Kidney (tissue), 14 donors: ENCODE data around the gene TRPC4AP. TPM values are rescaled to one million over a fixed set of nuclear protein-coding genes. Genes with fewer than 3 reads are reported as not detected.
A peak's percentile ranks its signal among the peaks of the same experiment; 100 is the strongest.

Experiments used
- DNase-seq, 5 donors: peaks; one replicate each; pipeline ENCODE4 v3.0.0-alpha.2; 2013 to 2020
- FAIRE-seq: peaks from 2 replicates; lab custom pipeline; 2012; peaks lifted over from hg19 to GRCh38; lab: Jason Lieb, UNC
- H3K27ac ChIP-seq, 2 donors: one replicate each; pipeline ENCODE4 v1.7.0; 2013; ENCODE audit warnings: low read depth in 2 of 2, low read length in 2 of 2, inconsistent platforms in 1 of 2
- H3K27me3 ChIP-seq: one replicate; pipeline ENCODE4 v1.7.1; 2013; ENCODE audit warnings: low read length, inconsistent platforms; ENCODE audit not compliant: control insufficient read depth, insufficient read depth
- H3K36me3 ChIP-seq, 3 donors: one replicate each; pipeline versions ENCODE4 v1.7.0 to v1.7.1; 2013; ENCODE audit warnings: low read length in 3 of 3, control low read depth in 1 of 3, inconsistent platforms in 1 of 3; ENCODE audit not compliant: insufficient read depth in 3 of 3, control insufficient read depth in 2 of 3
- H3K4me1 ChIP-seq, 3 donors: one replicate each; pipeline versions ENCODE4 v1.7.0 to v1.7.1; 2013; ENCODE audit warnings: low read length in 3 of 3, inconsistent platforms in 1 of 3, low read depth in 1 of 3; ENCODE audit not compliant: control insufficient read depth in 2 of 3, insufficient read depth in 2 of 3
- H3K4me3 ChIP-seq, 3 donors: one replicate each; pipeline versions ENCODE4 v1.7.0 to v1.8.1; 2013; ENCODE audit warnings: low read length in 3 of 3, control low read depth in 1 of 3, inconsistent platforms in 1 of 3
- H3K9ac ChIP-seq, 3 donors: one replicate each; pipeline versions ENCODE4 v1.7.0 to v1.7.1; 2013; ENCODE audit warnings: low read length in 3 of 3, control low read depth in 1 of 3, inconsistent platforms in 1 of 3
- H3K9me3 ChIP-seq, 3 donors: one replicate each; pipeline versions ENCODE4 v1.7.0 to v1.7.1; 2013; ENCODE audit warnings: low read length in 3 of 3, control low read depth in 1 of 3, inconsistent platforms in 1 of 3; ENCODE audit not compliant: control insufficient read depth in 2 of 3, insufficient read depth in 1 of 3
- CTCF ChIP-seq: IDR thresholded peaks from 3 replicates; pipeline ENCODE4 v1.5.1; 2012; ENCODE audit warnings: mild to moderate bottlenecking, moderate library complexity, borderline replicate concordance; ENCODE audit not compliant: insufficient read depth; ENCODE audit errors: extremely low read depth
- intact Hi-C: fragments of 100-400 bp; cut with DNase I; formaldehyde crosslinking; loops from one replicate; pipeline ENCODE4 v1.11.1; 2022
- microRNA-seq: library from miRNA; unstranded; fragments of <30 nt; microRNA quantifications from one replicate; pipeline ENCODE4 v1.2.0, GENCODE V29; 2020
- polyA plus RNA-seq: library from polyadenylated mRNA; stranded (reverse); fragments of 350-450 nt; fragmentation: Illumina TruSeq; extraction: RNeasy Lipid Tissue Mini Kit (QIAGEN cat#74804); gene quantifications from one replicate; pipeline ENCODE4 v1.2.3, GENCODE V29; 2014; ENCODE audit warnings: low read depth, low replicate concordance; ENCODE audit not compliant: insufficient read depth
- total RNA-seq: library from RNA; stranded (reverse); fragmentation: NEBNext Ultra II Directional; extraction: Animal tissue kit (Norgen Biotek cat#: 25700); gene quantifications from one replicate; pipeline ENCODE4 v1.2.1, GENCODE V29; 2021
- donor health status: control.
- donor health status: control.
- donor health status: control.
- donor health status: control.
- donor health status: control.
- donor health status: DM: yes; HTN: yes; CAD: no.
- donor health status: Normal renal cell carcinoma (clear cell type).

Gene TRPC4AP
- total and polyA plus RNA-seq, 2 donors from 2014 or later: 36.5 to 51.2 TPM

- no peaks in the 10 kb centered on the region for H3K36me3 ChIP-seq
- H3K4me1 ChIP-seq: peaks cover 0 to 20% (median 15%) of the 10 kb centered on the region in 3 donors
- DNase-seq (peak in 2 of 5 donors; percentile 87 to 88), FAIRE-seq (no peak)
- H3K27me3 ChIP-seq: no peaks in the 10 kb centered on the region
- no peaks in the 10 kb centered on the region for H3K9me3 ChIP-seq
- no peak overlapping the region for H3K4me3 ChIP-seq
- H3K27ac ChIP-seq: peak overlapping the region; percentile 3
- no peak overlapping the region for H3K9ac ChIP-seq
- intact Hi-C loops: no loop called here
- no peak for TF ChIP-seq CTCF
These were observed 139.9 kb downstream of the TRPC4AP start for GRCh38 chr20:34952671-34953070.

Small RNAs within 50 kb of the gene (microRNA-seq; reads per million reads assigned to microRNA genes)
- gene MIR499A (not detected), gene MIR499B (not detected)

Other genes with a start within 250 kb of the TRPC4AP start
- gene GGT7, start 220.0 kb downstream of the TRPC4AP start, total RNA-seq: 27.0 TPM
- gene GGT7, start 220.0 kb downstream of the TRPC4AP start, polyA plus RNA-seq: 24.3 TPM
- 53.1 TPM for gene ACSS2, start 216.2 kb downstream of the TRPC4AP start, total RNA-seq
- gene ACSS2, start 216.2 kb downstream of the TRPC4AP start, polyA plus RNA-seq: 98.9 TPM
- 54.9 TPM for gene GSS, start 137.0 kb downstream of the TRPC4AP start, total RNA-seq
- gene GSS, start 137.0 kb downstream of the TRPC4AP start, polyA plus RNA-seq: 71.5 TPM
- gene MYH7B, start 136.9 kb downstream of the TRPC4AP start, total RNA-seq: 0.76 TPM
- 3.7 TPM for gene MYH7B, start 136.9 kb downstream of the TRPC4AP start, polyA plus RNA-seq
- gene EDEM2, start 54.5 kb upstream of the TRPC4AP start, total RNA-seq: 30.0 TPM
- 27.1 TPM for gene EDEM2, start 54.5 kb upstream of the TRPC4AP start, polyA plus RNA-seq
- 24.5 TPM for gene PROCR, start 79.3 kb upstream of the TRPC4AP start, total RNA-seq
- 20.7 TPM for gene PROCR, start 79.3 kb upstream of the TRPC4AP start, polyA plus RNA-seq
- 12.4 TPM for gene MMP24, start 133.9 kb upstream of the TRPC4AP start, total RNA-seq
- 10.7 TPM for gene MMP24, start 133.9 kb upstream of the TRPC4AP start, polyA plus RNA-seq
- 127 TPM for gene MMP24OS, start 185.3 kb upstream of the TRPC4AP start, total RNA-seq
- 248 TPM for gene MMP24OS, start 185.3 kb upstream of the TRPC4AP start, polyA plus RNA-seq
- gene EIF6, start 192.0 kb upstream of the TRPC4AP start, total RNA-seq: 114 TPM
- gene EIF6, start 192.0 kb upstream of the TRPC4AP start, polyA plus RNA-seq: 254 TPM
- gene FAM83C, start 199.6 kb upstream of the TRPC4AP start, total RNA-seq: not detected
- not detected for gene FAM83C, start 199.6 kb upstream of the TRPC4AP start, polyA plus RNA-seq